K562 treated with DMSO at 1 percent for 48 hours (cell line): ENCODE data around the gene IL1R2. TPM values are rescaled to one million over a fixed set of nuclear protein-coding genes. Genes with fewer than 3 reads are reported as not detected.

ENCODE experiments used
- total RNA-seq: library from RNA; unstranded; fragments of 300-600 nt; gene quantifications from 2 replicates; pipeline ENCODE4 v1.2.3, GENCODE V29; 2022; ENCODE audit warnings: low replicate concordance; ENCODE audit errors: extremely low read depth

The IL1R2 gene, protein sequence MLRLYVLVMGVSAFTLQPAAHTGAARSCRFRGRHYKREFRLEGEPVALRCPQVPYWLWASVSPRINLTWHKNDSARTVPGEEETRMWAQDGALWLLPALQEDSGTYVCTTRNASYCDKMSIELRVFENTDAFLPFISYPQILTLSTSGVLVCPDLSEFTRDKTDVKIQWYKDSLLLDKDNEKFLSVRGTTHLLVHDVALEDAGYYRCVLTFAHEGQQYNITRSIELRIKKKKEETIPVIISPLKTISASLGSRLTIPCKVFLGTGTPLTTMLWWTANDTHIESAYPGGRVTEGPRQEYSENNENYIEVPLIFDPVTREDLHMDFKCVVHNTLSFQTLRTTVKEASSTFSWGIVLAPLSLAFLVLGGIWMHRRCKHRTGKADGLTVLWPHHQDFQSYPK
- total RNA-seq: not detected in 2 replicates

DNA sequence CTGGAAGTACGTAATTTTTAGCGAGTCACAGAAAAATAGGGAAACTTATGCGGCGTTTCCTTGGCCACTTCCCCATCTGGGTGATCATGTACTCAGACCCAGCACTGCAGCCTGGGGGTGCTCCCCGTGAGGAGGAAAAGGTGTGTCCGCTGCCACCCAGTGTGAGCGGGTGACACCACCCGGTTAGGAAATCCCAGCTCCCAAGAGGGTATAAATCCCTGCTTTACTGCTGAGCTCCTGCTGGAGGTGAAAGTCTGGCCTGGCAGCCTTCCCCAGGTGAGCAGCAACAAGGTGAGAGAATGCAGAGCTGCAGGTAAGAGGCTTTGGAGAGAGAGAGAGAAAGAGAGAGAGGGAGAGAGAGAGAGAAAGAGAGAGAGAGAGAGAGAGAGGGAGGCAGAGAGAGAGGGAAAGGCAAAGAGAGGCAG is at the start of gene IL1R2:
TSS of gene IL1R2 (plus strand) at position 240 of the 425 bp plus-strand sequence. CDS start 16,616 bp downstream, outside the sequence.

Other genes starting within 250 kb of the IL1R2 start
- gene IL1R1, start 150.8 kb downstream of the IL1R2 start, total RNA-seq: not detected in 2 replicates
- not detected in 2 replicates for gene IL1RL2, start 195.1 kb downstream of the IL1R2 start, total RNA-seq